Body of pancreas (tissue), 4 donors: ENCODE measurements around the gene CNIH2.

Experiments used
- CTCF ChIP-seq, 7 experiments: fragments of 450-650 bp in 4 of 7; fragments of 200-600 bp in 3 of 7; sonication (generic) in 3 of 7; IDR thresholded peaks; one replicate each; pipeline ENCODE4 v1.5.1; 2016 to 2019; ENCODE audit warnings: antibody characterized with exemption in 7 of 7
- POLR2A ChIP-seq, 3 donors: fragments of 450-650 bp; IDR thresholded peaks; one replicate each; pipeline ENCODE4 v1.6.1; 2016; ENCODE audit warnings: antibody characterized with exemption in 3 of 3, mild to moderate bottlenecking in 2 of 3

GRCh38 chr11:66283461-66284105, 5.6 kb downstream of the CNIH2 start:
- no peak for TF ChIP-seq CTCF (IDR thresholded peaks at IDR 0.05)
- no peak for TF ChIP-seq POLR2A (IDR thresholded peaks at IDR 0.05)
